ENCODE results near the gene FRMPD3.
"Not testable (repeated sequence)": the region's sequence is repeated elsewhere in the genome, so short reads cannot be mapped to it uniquely, and the experiment has no call there.

FRMPD3 gene

DNA sequence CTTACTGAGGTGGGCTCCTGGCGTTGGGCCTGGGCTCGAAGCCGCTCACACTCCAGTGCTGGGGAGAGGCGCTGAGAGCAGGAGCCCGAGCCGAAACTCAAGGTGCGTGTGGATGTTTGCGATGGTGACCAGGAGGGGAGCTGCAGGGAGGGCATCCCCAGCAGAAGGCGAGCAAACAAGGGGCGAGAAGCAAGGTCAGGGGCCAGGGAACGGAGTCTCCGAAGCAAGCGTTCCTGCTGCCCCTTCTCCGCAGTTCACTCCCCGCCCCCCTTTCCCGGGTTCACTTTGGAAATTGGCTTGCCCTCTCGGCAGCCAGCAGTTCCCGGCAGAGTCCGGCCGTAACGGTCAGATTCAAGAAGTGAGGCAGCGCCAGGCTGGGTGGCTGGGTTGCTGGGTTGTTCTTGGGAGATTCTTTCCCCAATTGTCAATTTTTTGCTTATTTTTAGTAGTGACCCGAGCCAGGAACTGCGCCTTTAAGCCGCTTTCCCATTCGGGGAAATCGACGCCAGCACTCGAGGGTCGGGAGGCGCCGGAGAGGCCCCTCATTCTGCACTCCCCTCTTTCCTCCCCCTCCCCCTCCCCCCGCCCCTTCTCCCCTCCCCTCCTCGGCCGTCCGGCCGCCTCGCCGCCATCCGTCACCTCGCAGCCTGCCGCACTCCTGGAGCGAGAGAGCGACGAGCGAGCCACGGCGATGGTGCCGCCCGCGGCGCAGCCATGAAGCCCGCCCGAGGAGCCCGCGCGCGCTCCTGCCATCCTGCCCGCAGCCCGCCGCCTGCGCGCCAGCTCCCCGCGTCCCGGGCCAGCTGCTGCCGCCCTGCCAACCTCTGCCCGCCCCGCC, at the start of gene FRMPD3:
FRMPD3 (plus strand) TSS at position 655 of the 838 bp plus-strand sequence. CDS start 76,937 bp downstream, outside the sequence.
- DNase-seq (ENCODE audit: low spot score) = peak; percentile 1

DNA sequence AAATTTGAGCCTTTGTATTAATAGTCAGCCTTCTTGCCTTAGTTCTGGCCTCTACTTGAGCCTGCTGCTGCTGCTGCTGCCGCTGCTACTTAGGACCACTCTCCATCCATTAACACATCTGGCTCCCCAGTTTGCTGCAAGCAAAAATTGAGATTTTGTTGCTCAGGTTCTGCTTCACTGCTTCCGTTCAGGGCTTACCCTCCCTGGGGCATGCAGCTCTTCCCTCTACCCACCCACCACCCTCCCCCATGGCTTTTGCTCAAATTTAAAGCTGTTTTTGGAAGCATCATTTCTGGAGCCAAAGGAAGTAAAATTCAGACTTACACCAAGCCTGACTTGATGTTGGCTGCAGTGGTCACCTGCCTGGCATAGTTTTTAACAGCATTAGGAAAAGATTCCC, 28.9 kb upstream of the FRMPD3 start:
- DNase-seq (ENCODE audit: low spot score) = no peak

DNA sequence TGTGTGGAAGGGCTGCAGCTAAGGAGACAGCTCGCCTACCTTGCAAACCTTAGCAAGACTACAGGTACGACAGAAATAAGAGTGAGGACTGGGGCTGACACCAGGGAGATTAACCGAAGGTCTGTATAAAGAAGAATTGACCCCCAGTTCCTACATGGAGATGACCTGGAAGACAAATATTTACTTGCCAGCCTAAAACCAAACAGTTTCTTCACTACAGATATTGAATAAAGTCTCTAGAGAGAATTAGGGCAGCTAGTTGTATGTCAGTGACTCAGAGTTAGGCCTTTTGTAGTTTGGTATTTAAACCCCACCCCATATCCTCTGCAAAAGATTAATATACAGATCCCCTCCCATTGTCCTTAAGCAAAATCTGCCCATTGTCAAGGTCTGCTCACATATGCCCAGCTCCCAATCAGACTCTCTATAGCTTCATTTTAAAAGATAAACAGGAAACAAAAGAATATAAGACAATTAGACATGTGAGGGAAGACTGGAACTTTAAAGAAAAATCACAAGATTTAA, 28.1 kb upstream of the FRMPD3 start:
- DNase-seq (ENCODE audit: low spot score) = no peak

DNA sequence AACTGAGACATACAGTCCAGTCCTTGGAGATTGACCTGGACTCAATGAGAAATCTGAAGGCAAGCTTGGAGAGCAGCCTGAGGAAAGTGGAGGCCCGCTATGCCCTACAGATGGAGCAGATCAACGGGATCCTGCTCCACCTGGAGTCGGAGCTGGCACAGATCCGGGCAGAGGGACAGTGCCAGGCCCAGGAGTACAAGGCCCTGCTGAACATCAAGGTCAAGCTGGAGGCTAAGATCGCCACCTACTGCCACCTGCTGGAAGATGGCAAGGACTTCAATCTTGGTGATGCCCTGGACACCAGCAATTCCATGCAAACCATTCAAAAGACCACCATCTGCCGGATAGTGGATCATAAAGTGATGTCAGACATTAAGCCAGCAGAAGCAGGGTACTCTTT, 20.4 kb upstream of the FRMPD3 start:
- no peak for DNase-seq (ENCODE audit: low spot score)

DNA sequence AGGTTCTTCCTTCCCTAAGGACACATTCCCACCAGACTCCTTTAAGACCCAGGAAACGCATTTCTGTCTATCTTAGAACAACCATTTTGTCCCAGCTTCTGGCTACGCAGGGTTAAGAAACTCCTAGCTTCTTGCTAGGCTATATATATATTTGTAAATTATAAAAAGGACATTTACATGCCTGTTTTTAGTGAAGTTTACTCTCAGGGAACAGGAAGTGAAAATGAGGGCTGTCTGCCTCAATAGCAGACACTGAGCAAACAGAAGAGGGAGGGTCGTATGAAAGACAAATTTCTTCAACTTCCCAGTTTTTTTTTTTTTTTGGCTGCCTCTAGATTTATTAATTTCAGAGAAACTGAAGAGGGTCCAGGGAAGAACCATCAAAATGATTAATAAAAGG, 9.3 kb upstream of the FRMPD3 start:
- no peak for DNase-seq (ENCODE audit: low spot score)

DNA sequence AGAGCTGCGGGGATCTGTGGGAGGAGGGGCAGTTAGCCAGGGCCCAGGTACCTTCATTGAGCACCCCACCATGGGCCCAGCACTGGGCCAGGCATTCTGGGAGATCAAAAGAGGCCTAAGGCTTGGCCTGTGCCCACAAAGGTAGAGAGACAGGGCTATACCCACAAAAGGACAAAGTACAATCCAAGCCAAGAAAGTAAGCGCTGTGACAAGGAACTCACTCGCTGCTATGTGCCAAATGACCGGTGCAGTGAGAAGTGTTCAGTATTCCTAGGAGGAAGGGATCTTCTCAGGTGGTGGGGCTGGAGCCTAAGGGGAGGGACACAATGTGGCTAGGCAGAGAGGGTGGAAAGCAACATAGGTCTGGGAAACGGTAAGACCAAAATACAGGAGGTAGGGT, 8.8 kb upstream of the FRMPD3 start:
- DNase-seq (ENCODE audit: low spot score) = no peak

DNA sequence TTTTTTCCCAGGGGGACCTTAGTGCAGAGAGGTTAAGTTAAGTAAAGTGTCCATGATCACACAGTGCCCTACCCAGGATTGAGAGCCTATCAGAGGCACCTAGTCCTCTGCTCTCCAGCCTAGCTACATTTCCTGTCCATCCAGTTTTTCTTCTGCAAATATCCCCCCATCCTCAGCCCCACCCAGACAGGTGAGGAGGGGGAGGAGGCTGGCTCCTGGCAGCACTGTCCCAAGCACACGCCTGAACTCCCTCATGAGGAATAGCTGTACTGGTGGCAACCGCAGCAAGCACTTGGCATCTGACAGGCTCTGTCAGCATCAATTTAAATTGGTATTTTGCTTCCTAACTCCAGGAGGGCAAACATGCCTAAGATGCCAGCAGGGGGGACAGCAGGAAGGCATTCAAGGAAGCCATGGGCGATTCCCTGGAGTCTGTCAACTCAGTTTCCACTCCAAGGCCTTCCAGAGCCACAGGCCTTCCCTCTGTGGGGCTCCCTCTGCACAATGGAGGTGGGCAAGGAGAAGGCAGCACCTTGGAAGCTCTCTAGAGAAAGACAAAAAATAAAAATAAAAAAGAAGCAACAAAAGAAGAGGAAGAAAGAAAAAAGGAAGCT, 6.4 kb upstream of the FRMPD3 start:
- no peak for DNase-seq (ENCODE audit: low spot score)

DNA sequence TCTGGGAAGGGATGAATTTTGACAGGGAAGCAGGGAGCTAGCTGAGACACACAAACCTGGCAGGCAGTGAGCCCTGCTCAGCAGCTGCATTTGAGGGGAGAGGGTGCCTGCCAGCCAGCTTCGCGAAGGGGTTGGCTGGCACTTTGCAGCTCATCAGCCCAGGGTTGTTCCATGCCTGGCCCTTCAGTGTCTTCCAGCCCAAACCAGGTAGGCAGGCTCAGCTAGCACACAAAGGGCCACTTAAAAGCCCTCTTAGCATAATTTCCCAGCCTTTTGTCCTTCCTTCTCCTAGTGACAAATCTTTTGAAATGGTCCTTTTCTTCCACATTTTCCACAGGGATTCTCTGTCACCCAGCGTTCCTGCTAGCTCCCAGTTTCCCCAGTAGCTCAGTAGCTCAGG, 4.3 kb upstream of the FRMPD3 start:
- no peak for DNase-seq (ENCODE audit: low spot score)

DNA sequence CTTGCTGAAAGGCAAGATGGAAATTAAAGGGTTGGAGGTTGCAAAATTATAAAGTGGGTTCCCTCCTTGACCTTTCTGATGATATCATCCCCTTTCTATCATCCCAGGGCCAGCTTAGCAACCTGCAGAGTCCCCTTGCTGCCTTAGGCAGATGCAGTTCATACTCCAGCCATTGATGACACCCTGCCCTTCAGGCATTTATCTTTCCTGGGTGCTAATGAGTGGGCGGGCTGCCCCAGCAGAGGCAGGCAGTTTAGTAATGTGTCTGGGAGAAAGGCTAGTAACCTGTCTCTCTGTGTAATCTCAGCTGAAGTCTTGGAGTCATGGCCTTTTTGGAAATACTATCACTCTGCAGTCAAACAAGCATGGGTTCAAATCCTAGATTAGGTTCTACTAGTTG, 3.8 kb upstream of the FRMPD3 start:
- DNase-seq (ENCODE audit: low spot score) = no peak

DNA sequence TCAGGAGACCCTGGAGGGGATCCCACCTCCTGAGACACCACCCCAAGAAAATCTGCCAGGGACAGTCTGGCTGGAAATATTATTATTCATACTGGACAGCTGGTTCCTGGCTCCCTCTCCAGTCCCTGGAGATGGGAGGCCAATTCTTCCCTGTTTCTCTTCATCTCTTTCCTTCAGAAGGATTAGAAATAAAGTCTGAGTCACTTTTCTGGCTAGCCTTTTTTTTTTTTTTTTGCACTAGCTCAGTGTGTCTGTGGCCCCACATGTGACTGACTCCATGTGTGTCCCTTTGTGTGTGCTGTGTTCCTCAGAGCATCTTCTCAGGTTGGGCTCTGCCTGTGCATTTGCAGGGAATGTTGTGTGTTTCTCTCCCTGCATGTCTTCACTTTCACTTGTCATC, 1.8 kb upstream of the FRMPD3 start:
- DNase-seq (ENCODE audit: low spot score) = no peak

DNA sequence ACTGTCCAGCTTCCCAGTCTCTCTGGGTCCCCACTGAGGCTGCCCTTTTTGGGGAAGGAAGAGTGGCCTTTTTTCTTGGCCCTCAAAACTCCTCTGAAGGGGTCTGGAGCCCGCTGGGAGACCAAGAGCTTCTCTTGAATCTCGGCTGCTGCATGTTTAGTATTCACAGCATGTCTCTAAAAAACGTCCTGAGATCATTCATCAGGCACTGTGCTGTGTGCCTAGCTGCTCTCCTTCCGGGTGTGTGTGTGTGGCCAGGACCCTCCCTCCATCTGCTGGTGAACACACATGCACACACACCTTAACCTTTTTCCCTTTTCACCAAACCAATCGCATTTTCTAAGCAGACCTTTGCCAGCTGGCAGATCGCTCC, 841 bp upstream of the FRMPD3 start:
- no peak for DNase-seq (ENCODE audit: low spot score)

DNA sequence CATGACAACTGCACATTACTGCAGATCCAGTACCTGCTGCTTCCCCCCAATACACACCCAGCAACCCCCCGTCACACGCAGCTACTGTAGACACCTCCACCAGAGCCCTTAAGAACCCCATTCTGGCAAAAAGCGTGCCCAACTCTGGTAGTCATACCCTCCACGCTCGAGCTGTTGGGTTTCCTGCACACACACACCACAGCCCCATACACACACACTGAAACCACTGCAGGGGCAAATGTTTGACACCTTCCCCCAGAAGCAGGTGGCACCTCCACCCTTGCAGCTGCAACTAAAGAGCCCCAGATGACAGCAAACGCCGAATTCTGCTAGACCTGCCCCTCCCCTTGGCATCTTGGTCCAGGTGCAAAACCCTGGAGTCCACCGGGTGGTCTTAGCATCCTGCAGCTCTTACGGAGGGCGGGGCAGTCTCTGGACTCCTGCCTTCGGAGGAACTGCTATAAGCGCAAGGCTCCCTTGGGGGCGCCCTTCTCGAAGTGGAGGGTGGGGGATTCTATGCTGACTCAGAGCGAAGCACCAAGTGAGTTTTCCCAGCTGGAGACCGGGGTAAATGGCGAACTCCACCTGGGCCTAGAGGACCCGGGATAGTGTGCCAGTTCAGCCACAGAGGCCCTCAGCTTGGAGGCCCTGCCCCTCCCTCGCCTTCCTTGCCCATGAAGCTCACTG, 1.5 kb downstream of the FRMPD3 start:
- DNase-seq (ENCODE audit: low spot score) = peak; percentile 1

DNA sequence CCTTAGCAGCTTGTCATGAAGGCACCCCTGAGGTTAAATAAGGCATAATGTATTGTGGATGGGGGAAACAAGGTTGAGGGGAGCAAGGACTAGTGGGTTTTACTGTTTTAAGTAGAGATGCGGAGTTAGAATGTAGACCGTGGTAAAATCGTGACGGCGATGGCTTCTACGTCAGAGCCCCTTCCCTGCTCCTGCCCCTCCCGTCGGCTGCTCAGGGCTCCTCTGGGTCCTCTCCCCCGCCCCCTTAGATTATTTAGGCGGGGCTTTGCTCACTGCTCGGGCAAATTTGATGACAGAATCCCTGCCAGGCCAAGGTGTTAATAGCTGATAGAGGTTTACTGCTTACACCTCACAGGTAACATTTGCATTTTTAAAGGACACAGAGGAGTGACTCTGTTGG, 2.3 kb downstream of the FRMPD3 start:
- peak; percentile 3 for DNase-seq (ENCODE audit: low spot score)

DNA sequence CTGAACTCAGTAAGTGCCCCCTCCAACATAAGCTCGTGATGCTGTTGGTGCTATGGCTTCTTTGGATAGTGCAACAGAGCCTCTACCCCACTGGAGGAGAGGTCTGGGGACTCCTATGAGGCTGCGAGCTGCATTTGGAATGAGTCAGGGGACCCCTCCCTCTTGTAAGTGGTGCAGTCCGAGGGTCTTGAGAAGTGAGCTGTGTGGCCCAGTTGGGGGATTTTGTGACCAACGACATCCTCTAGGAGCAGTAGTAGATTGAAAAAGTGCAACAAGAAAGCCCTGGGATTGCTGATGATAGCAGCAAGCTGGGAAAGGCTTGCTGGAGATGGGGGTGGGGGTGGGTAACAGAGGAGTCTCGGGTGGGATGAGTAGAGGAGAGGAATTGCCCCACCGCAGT, 3.1 kb downstream of the FRMPD3 start:
- no peak for DNase-seq (ENCODE audit: low spot score)

DNA sequence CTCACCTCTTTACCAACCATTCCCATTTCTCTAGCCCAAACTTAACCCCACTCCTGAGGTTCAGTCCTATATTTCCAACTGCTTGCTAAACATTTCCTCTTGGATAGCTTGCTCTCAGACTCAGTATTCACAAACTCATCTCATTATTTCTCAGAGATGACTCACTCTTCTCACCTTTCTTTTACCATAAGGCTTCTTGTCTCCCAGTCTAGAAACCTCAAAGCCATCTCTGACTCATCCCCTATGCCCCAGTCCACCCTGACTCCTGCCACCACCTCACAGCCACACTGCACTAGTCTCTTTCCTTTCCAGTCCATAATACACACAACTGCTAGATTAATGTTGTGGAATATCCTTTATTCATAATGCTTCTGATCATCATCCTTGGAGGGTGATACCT, 4.8 kb downstream of the FRMPD3 start:
- DNase-seq (ENCODE audit: low spot score) = no peak

DNA sequence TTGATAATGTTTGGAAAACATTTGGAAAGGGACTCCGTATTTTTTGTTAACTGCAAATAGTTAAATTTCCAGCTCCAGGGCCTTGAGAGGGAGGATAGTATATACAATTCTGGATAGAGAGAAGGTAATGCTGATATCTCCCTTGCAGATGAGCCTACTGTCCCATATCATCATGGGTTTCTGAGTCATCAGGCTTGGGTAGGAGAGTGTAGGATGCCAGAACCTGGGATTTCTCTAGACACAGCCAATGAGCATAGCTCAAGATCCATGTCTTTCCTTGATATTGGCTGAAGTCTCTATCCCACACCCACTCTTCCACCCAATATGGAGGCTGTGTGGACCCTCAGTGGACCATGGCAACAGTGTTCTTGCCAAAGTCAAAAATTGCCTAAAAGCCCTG, 7.8 kb downstream of the FRMPD3 start:
- no peak for DNase-seq (ENCODE audit: low spot score)

DNA sequence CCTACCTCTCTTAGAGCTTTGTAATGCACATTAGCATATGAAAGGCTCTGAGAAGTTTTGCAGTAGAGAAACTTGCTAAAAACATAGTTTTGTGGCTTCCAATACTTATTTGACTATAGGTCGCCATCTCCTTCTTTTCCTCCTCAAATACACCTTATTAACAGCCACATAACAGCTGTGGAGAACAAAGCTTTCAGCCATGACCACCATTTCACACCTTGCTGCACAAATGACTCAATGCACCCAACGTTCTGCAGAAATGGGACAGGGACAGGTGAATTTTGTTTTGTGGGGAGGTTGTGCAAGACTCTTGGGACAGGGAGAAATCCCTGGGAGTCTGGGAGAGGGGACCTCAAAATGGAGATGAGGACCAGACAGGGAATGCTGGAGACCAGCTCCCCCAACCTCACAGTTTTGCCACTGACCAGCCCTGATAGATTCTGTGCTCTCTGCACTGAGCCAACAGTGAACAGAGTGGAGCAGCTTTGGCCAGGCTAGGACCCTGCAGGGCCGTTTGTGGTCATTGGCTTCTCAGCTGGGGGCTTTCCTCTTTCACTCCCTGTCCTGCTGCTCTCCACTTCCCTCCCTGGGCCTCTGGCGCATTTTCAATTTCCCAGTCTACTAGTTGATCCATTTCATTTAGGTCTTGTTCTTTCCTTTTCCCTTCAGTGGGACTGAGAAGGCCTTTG, 16.6 kb downstream of the FRMPD3 start:
- no peak for DNase-seq (ENCODE audit: low spot score)

DNA sequence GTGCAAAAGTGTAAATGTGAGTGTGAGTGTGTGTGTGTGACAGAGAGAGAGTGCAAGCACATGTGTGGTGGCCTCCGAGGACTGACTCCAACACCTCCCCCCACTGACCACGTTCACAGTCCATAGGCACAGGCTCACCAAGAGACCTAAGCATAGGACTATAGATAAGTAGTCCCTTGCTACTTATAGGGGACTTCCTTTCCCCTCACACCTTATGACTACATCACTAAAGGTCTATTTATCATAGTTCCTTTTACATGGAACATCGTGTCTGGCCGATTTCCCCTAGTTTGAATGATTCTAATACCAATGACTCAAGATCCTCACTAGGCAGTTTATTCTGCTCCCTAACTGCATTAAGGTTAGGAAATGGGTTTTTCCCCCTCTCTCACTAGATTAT, 17.8 kb downstream of the FRMPD3 start:
- DNase-seq (ENCODE audit: low spot score) = no peak

DNA sequence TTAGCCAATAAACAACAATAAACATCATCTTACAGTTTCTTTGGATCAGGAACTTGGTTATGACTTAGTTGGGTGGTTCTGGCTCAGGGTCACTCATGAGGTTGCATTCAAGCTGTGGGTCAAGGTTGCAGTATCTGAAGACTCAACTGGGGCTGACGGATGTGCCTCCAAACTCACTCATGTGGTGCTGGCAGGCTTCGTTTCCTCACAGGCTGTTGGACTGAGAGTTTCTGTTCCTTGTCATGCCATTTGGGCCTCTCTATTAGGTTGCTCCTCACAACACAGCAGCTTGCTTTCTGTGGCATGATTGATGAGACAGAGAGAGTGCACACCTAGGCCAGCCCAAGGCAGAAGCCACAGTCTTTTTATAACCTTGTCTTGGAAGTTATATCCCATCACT, 20.7 kb downstream of the FRMPD3 start:
- no peak for DNase-seq (ENCODE audit: low spot score)

DNA sequence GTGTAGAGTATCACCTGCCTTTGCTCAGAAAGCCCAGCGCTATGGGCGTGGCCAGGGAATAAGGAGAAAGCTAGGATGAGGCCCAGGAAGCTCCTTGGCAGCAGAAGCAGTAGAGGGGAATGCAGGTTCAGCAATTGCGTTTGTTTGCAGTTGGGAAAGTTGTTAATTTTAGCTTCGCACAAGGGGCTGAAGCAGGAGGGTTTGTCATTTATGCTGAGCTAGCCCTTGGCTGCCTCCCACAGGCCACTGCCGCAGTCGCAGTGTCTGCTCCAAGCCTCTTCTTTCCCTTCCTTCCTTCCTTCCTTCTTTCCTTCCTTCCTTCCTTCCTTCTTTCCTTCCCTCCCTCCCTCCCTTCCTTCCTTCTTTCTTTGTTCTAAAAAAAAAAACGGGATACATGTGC, 21.5 kb downstream of the FRMPD3 start:
- DNase-seq (ENCODE audit: low spot score) = no peak

DNA sequence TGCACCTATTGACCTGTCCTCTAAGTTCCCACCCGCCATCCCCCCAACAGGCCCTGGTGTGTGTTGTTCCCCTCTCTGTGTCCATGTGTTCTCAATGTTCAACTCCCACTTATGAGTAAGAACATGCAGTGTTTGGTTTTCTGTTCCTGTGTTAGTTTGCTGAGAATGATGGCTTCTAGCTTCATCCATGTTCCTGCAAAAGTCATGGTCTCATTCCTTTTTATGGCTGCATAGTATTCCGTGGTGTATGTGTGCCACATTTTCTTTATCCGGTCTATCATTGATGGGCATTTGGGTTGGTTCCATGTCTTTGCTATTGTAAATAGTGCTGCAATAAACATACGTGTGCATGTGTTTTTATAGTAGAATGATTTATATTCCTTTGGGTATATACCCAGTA, 22.0 kb downstream of the FRMPD3 start:
- not testable (repeated sequence) for DNase-seq (ENCODE audit: low spot score)

DNA sequence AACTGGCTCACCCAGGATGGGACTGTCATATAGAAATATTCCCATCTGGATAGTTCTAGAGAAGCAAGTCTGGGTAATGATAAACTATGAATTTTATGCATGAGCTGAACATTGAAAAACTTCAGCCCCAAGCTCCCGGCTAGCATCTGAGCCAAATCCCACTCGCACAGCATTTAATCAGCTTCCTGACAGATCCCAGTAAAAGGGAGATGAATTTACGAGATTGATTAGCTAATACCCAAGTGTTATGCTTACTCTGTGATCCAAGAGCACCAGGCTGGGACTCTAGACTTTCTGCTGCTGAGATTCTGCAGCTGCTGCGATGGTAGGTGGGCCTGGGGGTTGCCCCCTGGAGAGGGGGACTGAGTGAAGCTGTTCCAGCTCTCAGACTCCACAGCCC, 28.0 kb downstream of the FRMPD3 start:
- no peak for DNase-seq (ENCODE audit: low spot score)

All from Ammon's horn (tissue), 1 donor.